ENCODE measurements around the gene F2R. TPM values are rescaled to one million over a fixed set of nuclear protein-coding genes. Genes with fewer than 3 reads are reported as not detected.

F2R gene
- total and polyA plus RNA-seq, 2 donors from 2014 or later = 14.6 to 15.3 TPM

DNA sequence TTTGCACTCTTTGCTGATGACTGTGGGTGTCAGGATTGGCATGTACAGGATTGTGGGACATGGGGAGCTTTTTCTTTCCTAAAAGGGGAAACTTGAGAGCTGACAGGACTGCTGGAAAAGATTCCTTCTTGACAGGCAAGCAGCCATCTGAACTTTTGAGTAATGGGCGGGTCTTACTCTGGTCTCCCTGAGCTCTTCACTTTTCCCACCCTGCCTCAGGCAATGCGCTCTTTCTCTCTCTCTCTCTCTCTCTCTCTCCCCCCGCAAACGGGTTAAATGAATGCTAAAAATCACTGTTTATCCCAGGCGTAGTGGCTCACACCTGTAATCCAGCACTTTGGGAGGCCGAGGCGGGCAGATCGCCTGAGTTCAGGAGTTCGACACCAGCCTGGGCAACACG is 65.8 kb downstream of the F2R start:
- intact Hi-C loops (cut with DNase I) = no loop called here
- no peaks in the 10 kb centered on the region for H3K27me3 ChIP-seq (ENCODE audit: control insufficient read depth, insufficient read depth, low read length)
- no peak for FAIRE-seq
- no peak overlapping the region for H3K4me3 ChIP-seq (ENCODE audit: low read length in 3 of 3)
- H3K36me3 ChIP-seq (ENCODE audit: control insufficient read depth in 2 of 3, insufficient read depth in 3 of 3, low read length in 3 of 3) = no peaks in the 10 kb centered on the region
- no peak for DNase-seq
- no peak overlapping the region for H3K27ac ChIP-seq (ENCODE audit: low read depth in 2 of 2, low read length in 2 of 2)
- TF ChIP-seq, protein P1, sequence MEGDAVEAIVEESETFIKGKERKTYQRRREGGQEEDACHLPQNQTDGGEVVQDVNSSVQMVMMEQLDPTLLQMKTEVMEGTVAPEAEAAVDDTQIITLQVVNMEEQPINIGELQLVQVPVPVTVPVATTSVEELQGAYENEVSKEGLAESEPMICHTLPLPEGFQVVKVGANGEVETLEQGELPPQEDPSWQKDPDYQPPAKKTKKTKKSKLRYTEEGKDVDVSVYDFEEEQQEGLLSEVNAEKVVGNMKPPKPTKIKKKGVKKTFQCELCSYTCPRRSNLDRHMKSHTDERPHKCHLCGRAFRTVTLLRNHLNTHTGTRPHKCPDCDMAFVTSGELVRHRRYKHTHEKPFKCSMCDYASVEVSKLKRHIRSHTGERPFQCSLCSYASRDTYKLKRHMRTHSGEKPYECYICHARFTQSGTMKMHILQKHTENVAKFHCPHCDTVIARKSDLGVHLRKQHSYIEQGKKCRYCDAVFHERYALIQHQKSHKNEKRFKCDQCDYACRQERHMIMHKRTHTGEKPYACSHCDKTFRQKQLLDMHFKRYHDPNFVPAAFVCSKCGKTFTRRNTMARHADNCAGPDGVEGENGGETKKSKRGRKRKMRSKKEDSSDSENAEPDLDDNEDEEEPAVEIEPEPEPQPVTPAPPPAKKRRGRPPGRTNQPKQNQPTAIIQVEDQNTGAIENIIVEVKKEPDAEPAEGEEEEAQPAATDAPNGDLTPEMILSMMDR (IDR thresholded peaks at IDR 0.05; ENCODE audit: borderline replicate concordance, extremely low read depth, insufficient read depth) = no peak
- H3K4me1 ChIP-seq (ENCODE audit: control insufficient read depth in 2 of 3, insufficient read depth in 2 of 3, low read depth in 1 of 3, low read length in 3 of 3) = no peaks in the 10 kb centered on the region
- no peak overlapping the region for H3K9ac ChIP-seq (ENCODE audit: low read length in 3 of 3)
- no peaks in the 10 kb centered on the region for H3K9me3 ChIP-seq (ENCODE audit: control insufficient read depth in 2 of 3, insufficient read depth in 1 of 3, low read length in 3 of 3)

DNA sequence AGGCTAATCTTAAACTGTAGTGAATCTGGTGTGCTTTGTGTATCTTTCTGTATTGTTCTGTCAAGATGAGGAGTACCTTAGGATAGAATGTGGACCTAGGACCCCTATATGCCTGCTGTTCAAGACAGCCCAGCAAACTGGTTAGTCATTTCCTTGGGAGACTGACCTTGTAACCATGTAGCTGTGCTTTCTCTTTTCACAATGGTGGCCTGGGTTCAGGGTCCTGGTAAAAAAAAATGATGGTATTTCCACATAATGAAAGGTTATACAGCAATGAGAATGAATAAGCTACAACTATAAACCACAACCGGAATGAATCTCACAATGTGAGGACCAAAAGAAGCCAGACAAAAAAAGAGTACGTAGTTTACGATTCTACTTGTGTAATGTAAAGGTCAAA is 66.5 kb downstream of the F2R start:
- Histone ChIP-seq H3K36me3 (ENCODE audit: control insufficient read depth in 2 of 3, insufficient read depth in 3 of 3, low read length in 3 of 3) (no peaks in the 10 kb centered on the region), H3K27ac (ENCODE audit: low read depth in 2 of 2, low read length in 2 of 2) (no peak overlapping the region), H3K9me3 (ENCODE audit: control insufficient read depth in 2 of 3, insufficient read depth in 1 of 3, low read length in 3 of 3) (no peaks in the 10 kb centered on the region), H3K4me3 (ENCODE audit: low read length in 3 of 3) (no peak overlapping the region), H3K4me1 (ENCODE audit: control insufficient read depth in 2 of 3, insufficient read depth in 2 of 3, low read depth in 1 of 3, low read length in 3 of 3) (no peaks in the 10 kb centered on the region), H3K9ac (ENCODE audit: low read length in 3 of 3) (no peak overlapping the region), H3K27me3 (ENCODE audit: control insufficient read depth, insufficient read depth, low read length) (no peaks in the 10 kb centered on the region)
- TF ChIP-seq, protein P1 (IDR thresholded peaks at IDR 0.05; ENCODE audit: borderline replicate concordance, extremely low read depth, insufficient read depth) = no peak
- intact Hi-C loops (cut with DNase I) = no loop called here
- FAIRE-seq = no peak
- no peak for DNase-seq

Other genes starting within 250 kb of the F2R start
- 0.44 TPM for gene F2RL2, start 92.7 kb upstream of the F2R start, total RNA-seq
- 0.32 TPM for gene F2RL2, start 92.7 kb upstream of the F2R start, polyA plus RNA-seq (ENCODE audit: insufficient read depth, low read depth, low replicate concordance)
- 51.9 TPM for gene F2RL1, start 102.9 kb downstream of the F2R start, total RNA-seq
- 24.5 TPM for gene F2RL1, start 102.9 kb downstream of the F2R start, polyA plus RNA-seq (ENCODE audit: insufficient read depth, low read depth, low replicate concordance)
- 1.2 TPM for gene S100Z, start 133.9 kb downstream of the F2R start, total RNA-seq
- gene S100Z, start 133.9 kb downstream of the F2R start, polyA plus RNA-seq (ENCODE audit: insufficient read depth, low read depth, low replicate concordance) = 0.69 TPM
- gene CRHBP, start 236.9 kb downstream of the F2R start, total RNA-seq = 8.6 TPM
- gene CRHBP, start 236.9 kb downstream of the F2R start, polyA plus RNA-seq (ENCODE audit: insufficient read depth, low read depth, low replicate concordance) = 67.7 TPM

Data from kidney (tissue), 14 donors.